ENCODE measurements around the gene OSBPL10.

The OSBPL10 gene

DNA sequence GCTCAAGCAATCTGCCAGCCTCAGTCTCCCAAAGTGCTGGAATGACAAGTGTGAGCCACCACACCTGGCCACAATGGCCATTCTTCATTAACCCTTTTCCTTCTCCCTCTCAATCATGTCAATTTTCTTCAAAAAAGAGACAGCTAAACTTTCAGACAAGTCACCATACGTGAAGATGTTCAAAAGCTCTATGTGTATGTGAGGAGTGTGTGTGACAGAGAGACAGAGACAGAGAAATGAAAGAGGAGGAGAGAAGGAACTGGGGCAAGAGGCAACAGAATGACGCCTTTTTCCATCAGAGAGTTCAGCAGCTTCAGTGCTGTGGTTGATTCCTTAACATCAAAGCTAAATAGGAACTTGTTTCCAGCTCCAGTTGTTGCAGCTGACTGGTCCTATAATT lies 27.4 kb downstream of the OSBPL10 start:
- no peak overlapping the region for H3K9ac ChIP-seq (ENCODE audit: low read length)
- peaks cover under 1% of the 10 kb centered on the region for H3K4me1 ChIP-seq (ENCODE audit: insufficient read depth, low read length)
- H3K36me3 ChIP-seq (ENCODE audit: insufficient read depth, low read length), result no peaks in the 10 kb centered on the region
- no peak overlapping the region for H3K4me3 ChIP-seq (ENCODE audit: low read depth in 1 of 2, low read length in 2 of 2)
- H3K27ac ChIP-seq (ENCODE audit: low read depth, low read length), result no peak overlapping the region
- no peaks in the 10 kb centered on the region for H3K27me3 ChIP-seq (ENCODE audit: control insufficient read depth in 1 of 2, insufficient read depth in 2 of 2, low read length in 2 of 2)
- H3K9me3 ChIP-seq (ENCODE audit: low read length), result no peaks in the 10 kb centered on the region

GRCh38 chr3:31953091-31953490 lies 28.0 kb downstream of the OSBPL10 start:
- Histone ChIP-seq H3K4me3 (ENCODE audit: low read depth in 1 of 2, low read length in 2 of 2) (no peak overlapping the region), H3K27ac (ENCODE audit: low read depth, low read length) (no peak overlapping the region), H3K9me3 (ENCODE audit: low read length) (no peaks in the 10 kb centered on the region), H3K4me1 (ENCODE audit: insufficient read depth, low read length) (no peaks in the 10 kb centered on the region), H3K9ac (ENCODE audit: low read length) (no peak overlapping the region), H3K36me3 (ENCODE audit: insufficient read depth, low read length) (no peaks in the 10 kb centered on the region), H3K27me3 (ENCODE audit: control insufficient read depth in 1 of 2, insufficient read depth in 2 of 2, low read length in 2 of 2) (no peaks in the 10 kb centered on the region)

GRCh38 chr3:31952205-31952604 lies 28.9 kb downstream of the OSBPL10 start:
- Histone ChIP-seq H3K27ac (ENCODE audit: low read depth, low read length) (no peak overlapping the region), H3K4me1 (ENCODE audit: insufficient read depth, low read length) (no peaks in the 10 kb centered on the region)

GRCh38 chr3:31948280-31948679 lies 32.8 kb downstream of the OSBPL10 start:
- no peak overlapping the region for H3K4me3 ChIP-seq (ENCODE audit: low read depth in 1 of 2, low read length in 2 of 2)
- H3K9ac ChIP-seq (ENCODE audit: low read length), result no peak overlapping the region
- H3K4me1 ChIP-seq (ENCODE audit: insufficient read depth, low read length), result no peaks in the 10 kb centered on the region
- no peaks in the 10 kb centered on the region for H3K9me3 ChIP-seq (ENCODE audit: low read length)
- H3K36me3 ChIP-seq (ENCODE audit: insufficient read depth, low read length), result no peaks in the 10 kb centered on the region
- H3K27me3 ChIP-seq (ENCODE audit: control insufficient read depth in 1 of 2, insufficient read depth in 2 of 2, low read length in 2 of 2), result no peaks in the 10 kb centered on the region
- H3K27ac ChIP-seq (ENCODE audit: low read depth, low read length), result no peak overlapping the region

More at GRCh38 chr3:31952205-31952604, 28.9 kb downstream of the OSBPL10 start:
- Histone ChIP-seq H3K9me3 (ENCODE audit: low read length) (no peaks in the 10 kb centered on the region), H3K27me3 (ENCODE audit: control insufficient read depth in 1 of 2, insufficient read depth in 2 of 2, low read length in 2 of 2) (no peaks in the 10 kb centered on the region), H3K36me3 (ENCODE audit: insufficient read depth, low read length) (no peaks in the 10 kb centered on the region), H3K9ac (ENCODE audit: low read length) (no peak overlapping the region), H3K4me3 (ENCODE audit: low read depth in 1 of 2, low read length in 2 of 2) (no peak overlapping the region)

DNA sequence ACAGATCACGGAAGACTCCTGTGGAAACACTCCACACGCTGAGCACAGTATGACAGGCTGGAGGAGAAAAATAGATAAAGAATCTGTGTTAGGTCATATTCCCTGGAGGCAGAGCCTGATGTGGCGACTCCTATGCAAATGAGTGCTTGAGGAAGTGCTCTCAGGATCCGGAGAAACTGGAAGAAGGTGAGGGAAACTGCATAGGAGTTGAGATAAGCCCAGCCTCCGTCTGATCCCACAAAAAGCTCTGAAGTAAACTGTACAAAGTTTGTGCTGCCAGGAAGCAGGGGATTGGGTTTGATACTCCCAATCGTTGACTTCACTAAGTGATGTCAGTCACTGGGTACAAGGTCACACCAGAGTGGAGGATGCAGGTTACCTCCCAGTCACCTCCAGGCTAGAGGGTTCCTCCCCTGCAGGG lies 33.4 kb downstream of the OSBPL10 start:
- Histone ChIP-seq H3K27me3 (ENCODE audit: control insufficient read depth in 1 of 2, insufficient read depth in 2 of 2, low read length in 2 of 2) (no peaks in the 10 kb centered on the region), H3K36me3 (ENCODE audit: insufficient read depth, low read length) (no peaks in the 10 kb centered on the region), H3K4me1 (ENCODE audit: insufficient read depth, low read length) (no peaks in the 10 kb centered on the region), H3K4me3 (ENCODE audit: low read depth in 1 of 2, low read length in 2 of 2) (no peak overlapping the region), H3K9ac (ENCODE audit: low read length) (no peak overlapping the region), H3K27ac (ENCODE audit: low read depth, low read length) (no peak overlapping the region), H3K9me3 (ENCODE audit: low read length) (no peaks in the 10 kb centered on the region)

GRCh38 chr3:31947162-31947561 lies 33.9 kb downstream of the OSBPL10 start:
- H3K27me3 ChIP-seq (ENCODE audit: control insufficient read depth in 1 of 2, insufficient read depth in 2 of 2, low read length in 2 of 2), result no peaks in the 10 kb centered on the region
- no peak overlapping the region for H3K4me3 ChIP-seq (ENCODE audit: low read depth in 1 of 2, low read length in 2 of 2)
- H3K9me3 ChIP-seq (ENCODE audit: low read length), result no peaks in the 10 kb centered on the region
- H3K9ac ChIP-seq (ENCODE audit: low read length), result no peak overlapping the region
- no peaks in the 10 kb centered on the region for H3K36me3 ChIP-seq (ENCODE audit: insufficient read depth, low read length)
- H3K4me1 ChIP-seq (ENCODE audit: insufficient read depth, low read length), result no peaks in the 10 kb centered on the region
- no peak overlapping the region for H3K27ac ChIP-seq (ENCODE audit: low read depth, low read length)

DNA sequence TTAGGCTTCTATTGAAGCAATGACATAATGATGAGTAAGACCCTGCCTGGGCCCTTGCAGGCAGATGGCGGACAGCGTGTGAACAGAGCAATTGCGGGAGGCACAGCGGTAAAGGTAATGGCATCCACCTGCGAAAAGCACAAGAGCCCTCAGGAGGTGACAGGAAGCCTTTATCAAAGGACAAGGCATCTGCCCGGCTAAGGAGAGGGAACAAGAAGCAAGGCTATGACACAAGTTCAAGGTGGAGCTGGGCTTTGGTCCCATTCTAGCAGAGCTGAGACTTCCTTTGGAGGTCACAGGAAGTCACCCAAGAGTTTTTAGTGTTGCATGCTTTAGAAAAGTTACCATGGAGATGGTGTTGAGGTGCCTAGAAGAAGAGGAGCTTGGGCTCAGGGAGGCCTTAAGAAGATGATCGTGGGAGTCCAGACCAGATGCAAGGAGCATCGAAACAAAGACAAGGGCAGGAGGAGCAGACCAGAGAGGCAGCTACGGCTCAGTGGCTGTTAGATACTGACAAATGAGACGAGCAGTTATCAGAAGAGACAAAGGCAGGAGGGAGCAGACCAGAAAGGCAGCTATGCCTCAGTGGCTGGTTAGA lies 34.5 kb downstream of the OSBPL10 start:
- no peak overlapping the region for H3K4me3 ChIP-seq (ENCODE audit: low read depth in 1 of 2, low read length in 2 of 2)
- H3K4me1 ChIP-seq (ENCODE audit: insufficient read depth, low read length), result no peaks in the 10 kb centered on the region

DNA sequence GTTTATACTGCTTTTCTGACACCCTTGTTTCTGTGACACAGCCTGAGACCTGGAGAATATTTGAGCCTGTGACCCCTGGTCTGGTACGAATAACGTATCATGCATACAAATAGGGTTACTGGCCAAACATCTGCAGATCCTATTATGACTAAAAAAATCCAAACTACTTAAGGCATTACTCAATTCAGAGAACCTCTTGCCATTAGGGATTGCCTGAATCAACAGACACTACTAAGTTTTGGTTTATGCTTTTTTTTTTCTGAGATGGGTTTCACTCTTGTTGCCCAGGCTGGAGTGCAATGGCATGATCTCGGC lies 35.4 kb downstream of the OSBPL10 start:
- H3K4me1 ChIP-seq (ENCODE audit: insufficient read depth, low read length), result no peaks in the 10 kb centered on the region
- H3K9me3 ChIP-seq (ENCODE audit: low read length), result no peaks in the 10 kb centered on the region
- H3K27me3 ChIP-seq (ENCODE audit: control insufficient read depth in 1 of 2, insufficient read depth in 2 of 2, low read length in 2 of 2), result no peaks in the 10 kb centered on the region
- H3K36me3 ChIP-seq (ENCODE audit: insufficient read depth, low read length), result no peaks in the 10 kb centered on the region
- H3K27ac ChIP-seq (ENCODE audit: low read depth, low read length), result no peak overlapping the region
- H3K9ac ChIP-seq (ENCODE audit: low read length), result no peak overlapping the region
- H3K4me3 ChIP-seq (ENCODE audit: low read depth in 1 of 2, low read length in 2 of 2), result no peak overlapping the region

More for the DNA sequence above, 34.5 kb downstream of the OSBPL10 start:
- H3K27me3 ChIP-seq (ENCODE audit: control insufficient read depth in 1 of 2, insufficient read depth in 2 of 2, low read length in 2 of 2), result no peaks in the 10 kb centered on the region
- H3K27ac ChIP-seq (ENCODE audit: low read depth, low read length), result no peak overlapping the region
- no peak overlapping the region for H3K9ac ChIP-seq (ENCODE audit: low read length)
- H3K36me3 ChIP-seq (ENCODE audit: insufficient read depth, low read length), result no peaks in the 10 kb centered on the region
- H3K9me3 ChIP-seq (ENCODE audit: low read length), result no peaks in the 10 kb centered on the region

DNA sequence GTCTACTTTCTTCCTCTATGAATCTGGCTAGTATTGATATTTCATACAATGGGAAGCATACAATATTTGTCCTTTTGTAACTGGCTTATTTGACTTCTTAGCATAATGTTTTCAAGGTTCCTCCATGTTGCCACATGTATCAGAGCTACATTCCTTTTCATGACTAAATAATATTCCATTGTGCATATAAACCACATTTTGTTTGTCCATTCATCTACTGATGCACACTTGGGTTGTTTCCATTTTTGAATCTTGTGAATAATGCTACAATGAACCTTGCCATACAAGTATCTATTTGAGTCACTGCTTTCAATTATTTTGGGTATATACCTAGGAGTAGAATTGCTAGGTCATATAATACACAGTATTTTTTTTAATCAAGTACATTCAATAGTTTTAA lies 38.0 kb downstream of the OSBPL10 start:
- Histone ChIP-seq H3K27ac (ENCODE audit: low read depth, low read length) (no peak overlapping the region), H3K9me3 (ENCODE audit: low read length) (no peaks in the 10 kb centered on the region), H3K27me3 (ENCODE audit: control insufficient read depth in 1 of 2, insufficient read depth in 2 of 2, low read length in 2 of 2) (no peaks in the 10 kb centered on the region), H3K9ac (ENCODE audit: low read length) (no peak overlapping the region), H3K36me3 (ENCODE audit: insufficient read depth, low read length) (no peaks in the 10 kb centered on the region), H3K4me3 (ENCODE audit: low read depth in 1 of 2, low read length in 2 of 2) (no peak overlapping the region), H3K4me1 (ENCODE audit: insufficient read depth, low read length) (no peaks in the 10 kb centered on the region)

DNA sequence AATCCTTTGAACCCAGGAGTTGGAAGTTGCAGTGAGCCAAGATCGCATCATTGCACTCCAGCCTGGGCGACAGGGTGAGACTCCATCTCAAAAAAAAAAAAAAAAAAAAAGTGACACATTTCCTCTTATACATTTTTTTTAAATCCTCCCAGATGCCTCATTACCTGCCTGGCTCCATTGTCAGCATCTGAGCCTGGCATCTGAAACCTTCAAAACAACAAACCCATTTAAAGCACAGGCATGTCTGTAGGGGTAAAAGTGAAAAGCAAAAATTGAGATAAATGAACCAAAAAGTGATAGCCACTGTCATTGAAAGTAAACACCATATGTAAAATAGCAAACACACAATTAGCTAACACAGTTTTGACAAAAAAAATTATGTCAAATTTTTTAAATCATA lies 38.6 kb downstream of the OSBPL10 start:
- Histone ChIP-seq H3K27me3 (ENCODE audit: control insufficient read depth in 1 of 2, insufficient read depth in 2 of 2, low read length in 2 of 2) (no peaks in the 10 kb centered on the region), H3K36me3 (ENCODE audit: insufficient read depth, low read length) (no peaks in the 10 kb centered on the region), H3K9me3 (ENCODE audit: low read length) (no peaks in the 10 kb centered on the region), H3K9ac (ENCODE audit: low read length) (no peak overlapping the region), H3K4me3 (ENCODE audit: low read depth in 1 of 2, low read length in 2 of 2) (no peak overlapping the region), H3K4me1 (ENCODE audit: insufficient read depth, low read length) (no peaks in the 10 kb centered on the region), H3K27ac (ENCODE audit: low read depth, low read length) (no peak overlapping the region)

- no peak overlapping the region for H3K4me3 ChIP-seq (ENCODE audit: low read depth in 1 of 2, low read length in 2 of 2)
- H3K9me3 ChIP-seq (ENCODE audit: low read length), result no peaks in the 10 kb centered on the region
- no peaks in the 10 kb centered on the region for H3K27me3 ChIP-seq (ENCODE audit: control insufficient read depth in 1 of 2, insufficient read depth in 2 of 2, low read length in 2 of 2)
- H3K27ac ChIP-seq (ENCODE audit: low read depth, low read length), result no peak overlapping the region
- no peaks in the 10 kb centered on the region for H3K36me3 ChIP-seq (ENCODE audit: insufficient read depth, low read length)
- no peak overlapping the region for H3K9ac ChIP-seq (ENCODE audit: low read length)
- H3K4me1 ChIP-seq (ENCODE audit: insufficient read depth, low read length), result no peaks in the 10 kb centered on the region
Measured at GRCh38 chr3:31937225-31937624, 43.8 kb downstream of the OSBPL10 start.

DNA sequence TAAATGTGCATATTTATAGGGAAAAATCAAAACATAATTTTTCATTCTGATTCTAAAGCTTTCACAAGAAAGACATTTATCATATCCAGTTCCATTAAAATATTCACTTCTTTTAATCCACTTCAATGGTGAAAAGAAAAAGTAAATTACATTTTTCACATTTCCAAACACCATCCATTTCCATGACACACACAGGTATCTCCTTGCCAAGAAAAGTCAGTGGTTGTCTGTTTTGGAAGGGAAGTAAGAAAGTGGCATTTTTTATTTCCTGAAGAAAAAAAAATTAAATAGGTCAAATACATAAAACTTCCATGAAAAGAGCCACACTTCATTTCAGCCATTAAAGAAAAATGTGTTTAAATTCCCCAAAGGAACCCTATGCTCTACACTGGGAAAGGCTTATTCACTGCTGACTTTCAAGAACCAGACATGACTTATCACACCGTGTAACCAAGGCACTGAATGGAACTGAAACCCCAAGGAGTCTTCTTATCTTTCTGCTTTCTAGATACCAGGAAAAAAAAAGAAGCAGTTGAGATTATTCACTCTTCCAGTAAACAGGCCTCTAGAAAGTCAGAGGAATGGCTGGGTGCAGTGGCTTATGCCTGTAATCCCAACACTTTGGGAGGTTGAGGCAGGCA lies 44.5 kb downstream of the OSBPL10 start:
- H3K9ac ChIP-seq (ENCODE audit: low read length), result no peak overlapping the region
- H3K27me3 ChIP-seq (ENCODE audit: control insufficient read depth in 1 of 2, insufficient read depth in 2 of 2, low read length in 2 of 2), result no peaks in the 10 kb centered on the region
- no peak overlapping the region for H3K27ac ChIP-seq (ENCODE audit: low read depth, low read length)
- H3K4me1 ChIP-seq (ENCODE audit: insufficient read depth, low read length), result no peaks in the 10 kb centered on the region
- H3K9me3 ChIP-seq (ENCODE audit: low read length), result no peaks in the 10 kb centered on the region
- H3K4me3 ChIP-seq (ENCODE audit: low read depth in 1 of 2, low read length in 2 of 2), result no peak overlapping the region
- no peaks in the 10 kb centered on the region for H3K36me3 ChIP-seq (ENCODE audit: insufficient read depth, low read length)
